ENCODE results near the gene PRC1. TPM values are rescaled to one million over a fixed set of nuclear protein-coding genes. Genes with fewer than 3 reads are reported as not detected.
"Not testable (repeated sequence)": the region's sequence is repeated elsewhere in the genome, so short reads cannot be mapped to it uniquely, and the experiment has no call there.

The PRC1 gene
- polyA plus RNA-seq, 1 donor = 37.9 TPM

GRCh38 chr15:90932660-90932991 is 61.7 kb downstream of the PRC1 start:
- DNase-seq = no peak

DNA sequence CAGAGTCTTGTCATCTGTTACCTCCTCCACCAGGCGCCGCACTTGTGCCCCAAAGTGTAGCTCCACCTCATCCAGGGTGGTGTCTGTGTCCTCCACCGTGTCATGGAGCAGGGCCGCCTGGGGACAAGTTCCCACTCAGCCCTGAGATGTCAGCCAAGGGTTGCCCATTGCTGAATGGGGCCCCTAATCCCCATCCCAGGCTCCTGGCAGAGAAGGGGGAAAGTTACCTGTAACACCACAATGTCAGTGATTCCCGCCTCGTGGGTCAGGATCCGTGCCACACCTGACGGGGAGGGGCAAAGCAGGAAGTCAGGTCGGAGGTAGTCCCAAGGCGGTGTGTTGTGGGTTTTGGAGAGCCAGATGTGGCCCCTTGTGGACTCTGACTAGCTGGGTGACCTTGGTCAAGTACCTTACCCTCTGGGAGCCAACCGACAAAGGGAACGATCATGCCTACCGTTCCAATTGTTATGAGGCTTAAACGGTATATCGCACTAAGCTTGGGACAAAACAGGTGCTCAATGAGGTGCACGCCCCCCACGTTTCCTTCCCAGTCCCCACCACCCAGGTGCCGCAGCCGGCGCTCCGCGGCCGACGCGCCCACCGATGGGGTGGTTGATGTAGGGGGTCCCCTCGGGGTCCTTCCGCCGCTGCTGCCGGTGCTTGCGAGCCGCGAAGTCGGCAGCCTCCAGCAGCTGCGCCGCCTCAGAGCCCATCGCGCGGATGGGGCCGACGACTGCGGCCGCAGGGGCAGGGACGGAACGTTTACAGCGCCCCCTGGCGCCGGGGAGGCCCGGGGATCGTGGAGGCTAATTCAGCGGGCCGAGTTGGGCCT is 62.3 kb downstream of the PRC1 start, which contains the start of gene HDDC3:
TSS of gene HDDC3 (minus strand) at position 722 of the 832 bp plus-strand sequence. CDS start at position 713, 9 bp downstream.
- peak; percentile 91 for DNase-seq

- no peak for DNase-seq
Measured at GRCh38 chr15:90931575-90931827, 62.8 kb downstream of the PRC1 start.

GRCh38 chr15:90930861-90931574 is 63.3 kb downstream of the PRC1 start:
- DNase-seq = no peak

DNA sequence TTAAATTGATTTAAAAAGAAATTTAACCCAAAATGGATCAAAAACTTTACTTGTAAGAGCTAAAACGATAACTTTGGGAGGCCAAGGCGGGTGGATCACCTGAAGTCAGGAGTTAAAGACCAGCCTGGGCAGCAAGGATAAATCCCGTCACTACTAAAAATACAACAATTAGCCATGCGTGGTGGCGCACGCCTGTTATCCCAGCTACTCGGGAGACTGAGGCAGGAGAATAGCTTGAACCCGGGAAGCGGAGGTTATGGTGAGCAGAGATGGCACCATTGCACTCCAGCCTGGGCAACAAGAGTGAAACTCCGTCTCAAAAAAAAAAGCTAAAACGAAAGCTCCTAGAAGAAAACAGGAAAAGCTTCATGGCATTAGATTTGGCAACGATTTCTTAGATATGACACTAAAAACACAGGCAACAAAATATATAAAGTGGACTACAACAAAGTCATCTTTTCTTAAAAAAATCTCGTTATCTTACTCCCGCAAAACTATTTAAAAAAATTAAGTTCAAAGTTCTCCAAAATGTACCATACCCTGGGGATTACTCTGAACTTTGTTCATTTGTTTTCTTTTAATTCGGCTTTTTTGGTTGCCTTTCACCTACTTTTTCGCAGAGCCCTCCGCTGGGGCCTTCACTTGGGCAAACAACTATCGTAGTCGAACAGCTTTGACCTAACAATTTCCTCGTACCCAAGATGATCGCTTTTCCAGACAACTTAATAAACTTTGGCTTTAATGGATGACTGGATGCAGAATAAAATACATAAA is 64.9 kb downstream of the PRC1 start:
- DNase-seq = no peak

GRCh38 chr15:90928106-90928505 is 66.2 kb downstream of the PRC1 start:
- not testable (repeated sequence) for DNase-seq

DNA sequence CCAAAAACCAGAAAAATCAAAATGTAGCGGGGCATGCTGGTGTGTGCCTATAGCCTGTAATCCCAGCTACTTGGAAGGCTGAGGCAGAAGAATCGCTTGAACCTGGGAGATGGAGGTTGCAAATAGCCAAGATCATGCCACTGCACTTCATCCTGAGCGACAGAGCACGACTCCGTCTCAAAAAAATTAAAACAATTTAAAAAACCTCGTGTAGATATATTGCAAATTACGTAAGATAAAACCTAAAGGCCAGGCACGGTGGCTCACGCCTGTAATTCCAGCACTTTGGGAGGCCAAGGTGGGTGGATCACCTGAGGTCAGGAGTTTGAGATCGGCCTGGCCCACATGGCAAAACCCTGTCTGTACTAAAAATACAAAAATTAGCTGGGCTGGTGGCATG is 67.6 kb downstream of the PRC1 start:
- not testable (repeated sequence) for DNase-seq

- DNase-seq = no peak
Measured at GRCh38 chr15:90924375-90924774, 70.0 kb downstream of the PRC1 start.

DNA sequence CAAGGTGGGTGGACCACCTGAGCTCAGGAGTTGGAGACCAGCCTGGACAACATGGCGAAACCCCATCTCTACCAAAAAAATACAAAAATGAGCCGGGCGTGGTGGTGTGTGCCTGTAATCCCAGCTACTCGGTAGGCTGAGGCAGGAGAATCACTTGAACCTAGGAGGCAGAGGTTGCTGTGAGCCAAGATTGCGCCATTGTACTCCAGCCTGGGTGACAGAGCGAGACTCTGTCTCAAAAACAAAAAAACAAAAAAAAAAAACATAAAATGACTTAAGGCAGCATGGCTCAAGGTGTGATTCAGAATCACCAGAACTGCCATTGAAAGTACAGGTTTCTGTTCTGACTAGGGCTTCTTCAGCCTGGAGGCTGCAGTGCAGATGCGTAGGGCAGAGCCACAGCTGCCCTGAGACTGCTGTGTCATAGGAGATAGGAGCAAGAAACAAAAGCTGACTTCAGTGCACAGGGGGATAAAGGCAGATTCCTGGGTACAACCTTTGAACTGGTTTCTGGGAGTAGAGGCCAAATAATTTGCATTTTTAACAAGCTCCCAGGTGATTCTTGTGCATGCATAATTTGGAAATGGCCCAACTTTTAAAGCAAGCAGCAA is 71.5 kb downstream of the PRC1 start:
- DNase-seq = not testable (repeated sequence)

- no peak for DNase-seq
Measured at GRCh38 chr15:90921887-90922286, 72.4 kb downstream of the PRC1 start.

GRCh38 chr15:90918835-90919234 is 75.5 kb downstream of the PRC1 start:
- DNase-seq = no peak

GRCh38 chr15:90918034-90918788 is 76.1 kb downstream of the PRC1 start:
- no peak for DNase-seq

GRCh38 chr15:90917569-90917968 is 76.8 kb downstream of the PRC1 start:
- no peak for DNase-seq

DNA sequence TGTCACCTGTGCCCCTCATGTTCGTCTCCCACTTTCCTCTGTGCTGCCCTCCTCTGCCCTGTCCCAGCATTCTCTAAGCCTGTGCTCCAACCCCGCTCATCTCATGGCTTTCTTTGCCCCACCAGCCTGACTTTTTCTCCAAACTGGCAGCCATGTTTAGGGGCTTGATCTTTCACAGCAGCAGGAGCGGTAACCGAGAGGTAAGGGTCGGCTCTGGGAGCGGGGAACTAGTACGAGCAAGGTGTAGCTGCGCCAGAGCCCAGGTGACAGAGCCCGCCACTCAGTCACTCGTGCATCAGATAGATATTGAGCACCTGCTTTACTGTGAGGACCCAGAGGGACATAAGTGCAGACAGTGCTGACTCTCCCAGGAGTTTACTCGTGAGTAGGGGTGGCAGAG is 77.9 kb downstream of the PRC1 start:
- no peak for DNase-seq

Other genes with a start within 250 kb of the PRC1 start
- gene FURIN, start 125.9 kb downstream of the PRC1 start, polyA plus RNA-seq (ENCODE audit: insufficient read length) = 35.3 TPM
- gene FES, start 110.0 kb downstream of the PRC1 start, polyA plus RNA-seq (ENCODE audit: insufficient read length) = 16.4 TPM
- gene MAN2A2, start 91.2 kb downstream of the PRC1 start, polyA plus RNA-seq (ENCODE audit: insufficient read length) = 39.8 TPM
- gene HDDC3, start 62.0 kb downstream of the PRC1 start, polyA plus RNA-seq (ENCODE audit: insufficient read length) = 10.4 TPM
- gene UNC45A, start 59.2 kb downstream of the PRC1 start, polyA plus RNA-seq (ENCODE audit: insufficient read length) = 27.1 TPM
- gene RCCD1, start 39.7 kb downstream of the PRC1 start, polyA plus RNA-seq (ENCODE audit: insufficient read length) = 14.1 TPM
- gene VPS33B, start 28.1 kb upstream of the PRC1 start, polyA plus RNA-seq (ENCODE audit: insufficient read length) = 13.8 TPM
- gene SV2B, start 105.7 kb upstream of the PRC1 start, polyA plus RNA-seq (ENCODE audit: insufficient read length) = 3.9 TPM